Uterus (tissue), 2 donors: ENCODE data around the gene MBP.

Source experiments
- POLR2A ChIP-seq, 2 donors: fragments of 450-650 bp; IDR thresholded peaks; one replicate each; pipeline ENCODE4 v1.6.1; 2016; ENCODE audit warnings: antibody characterized with exemption in 2 of 2, mild to moderate bottlenecking in 1 of 2, moderate library complexity in 1 of 2
- TF ChIP-seq, protein P1 (sequence below), 4 experiments: fragments of 200-600 bp in 2 of 4; fragments of 450-650 bp in 2 of 4; sonication (generic) in 2 of 4; IDR thresholded peaks; one replicate each; pipeline ENCODE4 v1.5.1; 2016 to 2019; ENCODE audit warnings: antibody characterized with exemption in 4 of 4, mild to moderate bottlenecking in 2 of 4, moderate library complexity in 1 of 4

GRCh38 chr18:76989647-76990190, 142.9 kb downstream of the MBP start:
- TF ChIP-seq POLR2A (IDR thresholded peaks at IDR 0.05) = no peak
- TF ChIP-seq, protein P1, sequence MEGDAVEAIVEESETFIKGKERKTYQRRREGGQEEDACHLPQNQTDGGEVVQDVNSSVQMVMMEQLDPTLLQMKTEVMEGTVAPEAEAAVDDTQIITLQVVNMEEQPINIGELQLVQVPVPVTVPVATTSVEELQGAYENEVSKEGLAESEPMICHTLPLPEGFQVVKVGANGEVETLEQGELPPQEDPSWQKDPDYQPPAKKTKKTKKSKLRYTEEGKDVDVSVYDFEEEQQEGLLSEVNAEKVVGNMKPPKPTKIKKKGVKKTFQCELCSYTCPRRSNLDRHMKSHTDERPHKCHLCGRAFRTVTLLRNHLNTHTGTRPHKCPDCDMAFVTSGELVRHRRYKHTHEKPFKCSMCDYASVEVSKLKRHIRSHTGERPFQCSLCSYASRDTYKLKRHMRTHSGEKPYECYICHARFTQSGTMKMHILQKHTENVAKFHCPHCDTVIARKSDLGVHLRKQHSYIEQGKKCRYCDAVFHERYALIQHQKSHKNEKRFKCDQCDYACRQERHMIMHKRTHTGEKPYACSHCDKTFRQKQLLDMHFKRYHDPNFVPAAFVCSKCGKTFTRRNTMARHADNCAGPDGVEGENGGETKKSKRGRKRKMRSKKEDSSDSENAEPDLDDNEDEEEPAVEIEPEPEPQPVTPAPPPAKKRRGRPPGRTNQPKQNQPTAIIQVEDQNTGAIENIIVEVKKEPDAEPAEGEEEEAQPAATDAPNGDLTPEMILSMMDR (IDR thresholded peaks at IDR 0.05) = no peak
